SK-N-MC (cell line): ENCODE data around the gene CNTN3.

Experiments
- EZH2 ChIP-seq: fragments of 200-600 bp; sonication (generic); IDR thresholded peaks from one replicate; pipeline ENCODE4 v1.6.1; 2017; ENCODE audit warnings: antibody characterized with exemption
- FOXP2 ChIP-seq: optimal IDR thresholded peaks from 2 replicates; pipeline ENCODE3; 2011; ENCODE audit warnings: mild to moderate bottlenecking, moderate library complexity; ENCODE audit not compliant: insufficient read depth; ENCODE audit errors: extremely low read length, control extremely low read depth
- POLR2AphosphoS5 ChIP-seq: IDR thresholded peaks from 2 replicates; pipeline ENCODE4 v1.6.1; 2012; ENCODE audit warnings: mild to moderate bottlenecking, low read depth, low read length, borderline replicate concordance

DNA sequence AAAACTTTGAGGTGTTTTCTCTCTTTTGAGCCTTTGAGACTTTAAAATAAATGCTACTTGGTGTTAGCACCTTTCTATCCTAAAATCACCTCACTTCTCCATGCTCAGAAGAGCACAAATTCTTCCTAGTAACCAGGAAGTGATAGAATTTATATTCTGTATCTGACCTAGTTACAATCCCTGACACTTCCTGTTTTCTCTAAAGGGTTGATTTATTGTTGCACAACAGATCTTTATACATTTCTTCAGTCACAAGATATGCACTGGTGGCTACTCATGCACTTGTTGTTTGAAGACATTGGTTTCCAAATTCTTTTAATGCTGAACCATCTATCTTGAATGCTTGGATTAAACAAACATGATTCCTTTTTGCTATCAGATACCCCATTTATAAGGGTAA is 47.2 kb upstream of the CNTN3 start:
- TF ChIP-seq POLR2AphosphoS5 (no peak), EZH2 (no peak), FOXP2 (no peak)
